Endothelial cell of umbilical vein (primary cell): Measurements from ENCODE around the gene YIPF3. TPM values are rescaled to one million over a fixed set of nuclear protein-coding genes. Genes with fewer than 3 reads are reported as not detected.

Experiments
- BruUV-seq: library from RNA; stranded (reverse); fragments of 400-500 nt; replicated peaks from 2 replicates; lab custom pipeline; 2021; lab: Mats Ljungman, UMichigan
- CTCF ChIA-PET: fragments of 300-600, 350-600 bp; sonication (Branson Sonifier 250); formaldehyde crosslinking; loops from one replicate; lab custom pipeline; 2021; ENCODE audit warnings: antibody characterized with exemption, inconsistent platforms; lab: Charles Lee
- POLR2A ChIA-PET: fragments of 300-600, 350-600 bp; sonication (Branson Sonifier 250); formaldehyde crosslinking; loops from one replicate; lab custom pipeline; 2021; ENCODE audit warnings: antibody characterized with exemption, inconsistent platforms; lab: Charles Lee
- DNase-seq: peaks from one replicate; pipeline ENCODE4 v3.0.0-alpha.2; 2011; ENCODE audit warnings: low read depth, low spot score
- FAIRE-seq: peaks from 2 replicates; lab custom pipeline; 2011; peaks lifted over from hg19 to GRCh38; lab: Jason Lieb, UNC
- H2AFZ ChIP-seq: 2 replicates; pipeline ENCODE4 v1.6.0; 2012; ENCODE audit warnings: low read depth, low read length, control low read depth, inconsistent platforms
- H3K27ac ChIP-seq: 2 replicates; pipeline ENCODE4 v1.5.1; 2011; ENCODE audit warnings: low read depth, mild to moderate bottlenecking, control low read depth, low read length, moderate library complexity; ENCODE audit not compliant: insufficient read depth
- H3K27me3 ChIP-seq, 2 experiments: 2 replicates each; pipeline versions ENCODE4 v1.6.0 to v1.6.1; 2011; ENCODE audit warnings: low read length in 2 of 2, mixed read lengths in 1 of 2; ENCODE audit not compliant: control insufficient read depth in 2 of 2, insufficient read depth in 2 of 2
- H3K36me3 ChIP-seq, 2 experiments: 2 replicates in 1 of 2; 3 replicates in 1 of 2; pipeline ENCODE4 v1.5.1; 2011; ENCODE audit warnings: low read length in 2 of 2, mild to moderate bottlenecking in 1 of 2, moderate library complexity in 1 of 2; ENCODE audit not compliant: control insufficient read depth in 2 of 2, insufficient read depth in 2 of 2; ENCODE audit errors: extremely low read depth in 1 of 2
- H3K4me1 ChIP-seq: 3 replicates; pipeline ENCODE4 v1.5.1; 2011; ENCODE audit warnings: mild to moderate bottlenecking, low read length; ENCODE audit not compliant: control insufficient read depth, insufficient read depth; ENCODE audit errors: extremely low read depth
- H3K4me2 ChIP-seq: 2 replicates; pipeline ENCODE4 v1.6.1; 2011; ENCODE audit warnings: low read length, control low read depth, mixed read lengths; ENCODE audit not compliant: insufficient read depth
- H3K4me3 ChIP-seq, 3 experiments: fragments of 200-600 bp in 1 of 3; sonication (generic), shearing (Covaris generic) in 1 of 3; replicated peaks in 1 of 3; 2 replicates each; pipeline ENCODE4 v1.5.1; 2011 to 2016; ENCODE audit warnings: control low read depth in 3 of 3, low read length in 3 of 3, mild to moderate bottlenecking in 2 of 3, inconsistent platforms in 1 of 3, low read depth in 1 of 3, moderate library complexity in 1 of 3; ENCODE audit not compliant: insufficient read depth in 1 of 3
- H3K79me2 ChIP-seq: 2 replicates; pipeline ENCODE4 v1.6.0; 2012; ENCODE audit warnings: low read length, inconsistent platforms; ENCODE audit not compliant: control insufficient read depth, insufficient read depth
- H3K9ac ChIP-seq: replicated peaks from 2 replicates; pipeline ENCODE3; 2011; ENCODE audit warnings: low read length, control low read depth; ENCODE audit not compliant: insufficient read depth; ENCODE audit errors: extremely low read depth
- H3K9me1 ChIP-seq: replicated peaks from 3 replicates; pipeline ENCODE4 v1.6.0; 2011; ENCODE audit warnings: mild to moderate bottlenecking, low read length; ENCODE audit not compliant: control insufficient read depth, insufficient read depth; ENCODE audit errors: extremely low read depth
- H3K9me3 ChIP-seq: replicated peaks from 2 replicates; pipeline ENCODE4 v1.5.1; 2012; ENCODE audit warnings: low read length, inconsistent platforms; ENCODE audit not compliant: control insufficient read depth, insufficient read depth
- H4K20me1 ChIP-seq: replicated peaks from 2 replicates; pipeline ENCODE3; 2011; ENCODE audit warnings: mild to moderate bottlenecking, low read length; ENCODE audit not compliant: control insufficient read depth, insufficient read depth; ENCODE audit errors: extremely low read depth
- EZH2 ChIP-seq: IDR thresholded peaks from 2 replicates; pipeline ENCODE4 v1.6.1; 2012; ENCODE audit warnings: borderline replicate concordance, low read depth, mild to moderate bottlenecking, moderate library complexity, low read length, inconsistent platforms; ENCODE audit not compliant: severe bottlenecking
- FOS ChIP-seq: IDR thresholded peaks from 2 replicates; pipeline ENCODE4 v1.6.1; 2011; ENCODE audit warnings: mild to moderate bottlenecking, low read length, moderate library complexity, borderline replicate concordance; ENCODE audit not compliant: insufficient read depth
- GATA2 ChIP-seq: IDR thresholded peaks from 2 replicates; pipeline ENCODE4 v1.7.0; 2011; ENCODE audit warnings: low read depth, mild to moderate bottlenecking, moderate library complexity, mixed read lengths, low read length; ENCODE audit not compliant: insufficient read length, insufficient read depth
- JUN ChIP-seq: IDR thresholded peaks from 2 replicates; pipeline ENCODE4 v1.6.1; 2011; ENCODE audit warnings: borderline replicate concordance, low read depth; ENCODE audit not compliant: insufficient read length, insufficient read depth
- MYC ChIP-seq: IDR thresholded peaks from one replicate; pipeline ENCODE4 v1.6.1; 2011; ENCODE audit warnings: mild to moderate bottlenecking, low read depth, low read length
- POLR2A ChIP-seq: IDR thresholded peaks from 2 replicates; pipeline ENCODE4 v1.6.1; 2012; ENCODE audit warnings: low read depth, mild to moderate bottlenecking, control low read depth, low read length
- POLR2AphosphoS5 ChIP-seq: IDR thresholded peaks from 2 replicates; pipeline ENCODE4 v1.6.1; 2012; ENCODE audit warnings: low read depth, mild to moderate bottlenecking, control low read depth, low read length, moderate library complexity; ENCODE audit not compliant: insufficient read depth
- dilution Hi-C: fragments of 300-500 bp; cut with MboI; formaldehyde crosslinking; loops from one replicate; pipeline ENCODE4 v1.15.0; 2019; ENCODE audit warnings: low sequenced_read_pairs; ENCODE audit not compliant: extremely low pct_ligation_motif_present
- intact Hi-C: fragments of 100-400 bp; cut with micrococcal nuclease; formaldehyde crosslinking; loops from one replicate; pipeline ENCODE4 v1.10.0; 2022
- polyA plus RNA-seq, 4 experiments: library from polyadenylated mRNA; depleted of rRNA in 3 of 4; stranded (reverse) in 3 of 4; unstranded in 1 of 4; fragments of >200 nt; gene quantifications; 2 replicates each; pipeline versions ENCODE4 v1.2.1 to v1.2.3, GENCODE V29; 2011 to 2012; ENCODE audit warnings: missing spikeins in 1 of 4
- total RNA-seq: library from RNA; stranded (reverse); gene quantifications from 2 replicates; pipeline ENCODE4 v1.2.3, GENCODE V29; 2021
- TF ChIP-seq, protein P1 (sequence below), 2 donors: IDR thresholded peaks; 1 replicate in 1 of 2; 2 replicates in 1 of 2; pipeline ENCODE4 v1.5.1; 2011; ENCODE audit warnings: low read length in 2 of 2, mild to moderate bottlenecking in 2 of 2, moderate library complexity in 2 of 2, control low read depth in 1 of 2, inconsistent platforms in 1 of 2, low read depth in 1 of 2; ENCODE audit not compliant: insufficient read depth in 1 of 2; ENCODE audit errors: extremely low read depth in 1 of 2
- TF ChIP-seq, protein P2 (sequence below): IDR thresholded peaks from 2 replicates; pipeline ENCODE4 v1.6.1; 2011; ENCODE audit not compliant: insufficient read depth, insufficient read length

The YIPF3 gene
- total and polyA plus RNA-seq, 2 donors (not counting 3 experiments of a cell fraction or from before 2014, with no cell fraction given) = 119 to 470 TPM

DNA sequence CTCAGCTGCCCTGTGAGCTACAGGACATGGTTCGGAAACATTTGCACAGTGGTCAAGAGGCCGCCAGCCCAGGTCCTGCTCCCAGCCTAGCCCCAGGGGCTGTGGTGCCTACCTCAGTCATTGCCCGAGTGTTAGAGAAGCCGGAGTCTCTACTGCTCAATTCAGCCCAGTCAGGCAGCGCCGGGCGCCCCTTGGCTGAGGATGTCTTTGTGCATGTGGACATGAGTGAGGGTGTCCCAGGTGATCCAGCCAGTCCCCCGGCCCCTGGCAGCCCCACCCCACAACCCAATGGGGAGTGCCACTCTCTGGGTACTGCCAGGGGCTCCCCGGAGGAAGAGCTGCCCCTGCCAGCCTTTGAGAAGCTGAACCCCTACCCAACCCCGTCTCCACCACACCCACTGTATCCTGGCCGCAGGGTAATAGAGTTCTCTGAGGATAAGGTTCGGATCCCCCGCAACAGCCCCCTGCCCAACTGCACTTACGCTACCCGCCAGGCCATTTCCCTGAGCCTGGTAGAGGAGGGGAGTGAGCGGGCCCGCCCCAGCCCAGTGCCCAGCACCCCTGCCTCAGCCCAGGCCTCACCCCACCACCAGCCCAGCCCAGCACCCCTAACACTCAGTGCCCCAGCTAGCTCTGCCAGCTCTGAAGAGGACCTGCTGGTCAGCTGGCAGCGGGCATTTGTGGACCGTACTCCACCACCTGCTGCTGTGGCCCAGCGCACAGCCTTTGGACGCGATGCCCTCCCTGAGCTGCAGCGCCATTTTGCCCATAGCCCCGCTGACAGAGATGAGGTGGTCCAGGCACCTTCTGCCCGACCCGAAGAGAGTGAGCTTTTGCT is 11.8 kb downstream of the YIPF3 start:
- H2AFZ ChIP-seq = no peak overlapping the region
- no peak for TF ChIP-seq GATA2
- TF ChIP-seq EZH2 = no peak
- TF ChIP-seq MYC = no peak
- no peaks in the 10 kb centered on the region for H4K20me1 ChIP-seq
- intact Hi-C loops (loop anchor here (10.0 kb wide), 1 partner anchor 600 kb away; no protein-coding TSS in a partner anchor), dilution Hi-C loops (no loop called here)
- no peaks in the 10 kb centered on the region for H3K9me1 ChIP-seq
- no peaks in the 10 kb centered on the region for H3K79me2 ChIP-seq
- ChIA-PET CTCF (interaction anchor here (0.7 to 19.0 kb wide), 11 partner anchors 10 to 242 kb away, joined by 3 to 289 read pairs (median 9); partner anchors contain the start of genes DLK2, POLR1C, TJAP1 and YIPF3), POLR2A (no interaction called here)
- no peaks in the 10 kb centered on the region for H3K27me3 ChIP-seq
- H3K4me1 ChIP-seq = peaks cover 4% of the 10 kb centered on the region
- no peak overlapping the region for H3K4me3 ChIP-seq
- TSS peak; percentile 31 for BruUV-seq
- FAIRE-seq (no peak), DNase-seq (no peak)
- no peak overlapping the region for H3K4me2 ChIP-seq
- H3K9me3 ChIP-seq = no peaks in the 10 kb centered on the region
- H3K36me3 ChIP-seq = peaks cover 0 to 29% of the 10 kb centered on the region in 2 experiments
- no peak overlapping the region for H3K9ac ChIP-seq
- no peak overlapping the region for H3K27ac ChIP-seq

DNA sequence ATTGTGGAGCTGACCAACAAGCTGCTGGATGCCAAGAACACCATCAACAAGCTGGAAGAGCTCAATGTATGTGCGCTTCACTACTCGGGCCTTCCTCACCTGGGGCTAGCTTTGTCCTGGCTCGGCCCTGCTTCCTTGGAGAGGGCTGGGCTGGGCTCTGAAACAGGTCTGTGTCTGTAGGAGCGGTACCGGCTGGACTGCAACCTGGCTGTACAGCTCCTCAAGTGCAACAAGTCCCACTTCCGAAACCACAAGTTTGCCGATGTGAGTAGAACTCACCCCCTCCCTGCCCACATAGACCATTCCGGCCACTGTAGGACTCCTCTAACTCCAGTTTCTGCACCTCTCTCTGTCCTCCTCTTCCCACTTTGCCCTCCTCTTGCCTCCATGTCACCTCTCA is 13.3 kb downstream of the YIPF3 start:
- intact Hi-C loops (loop anchor here (10.0 kb wide), 1 partner anchor 599 kb away; no protein-coding TSS in a partner anchor), dilution Hi-C loops (no loop called here)
- no peak overlapping the region for H2AFZ ChIP-seq
- FAIRE-seq (no peak), DNase-seq (no peak)
- H4K20me1 ChIP-seq = no peaks in the 10 kb centered on the region
- no peak overlapping the region for H3K4me3 ChIP-seq
- no peak overlapping the region for H3K9ac ChIP-seq
- H3K4me1 ChIP-seq = peaks cover 15% of the 10 kb centered on the region
- no peaks in the 10 kb centered on the region for H3K27me3 ChIP-seq
- H3K36me3 ChIP-seq = peaks cover 0 to 29% of the 10 kb centered on the region in 2 experiments
- POLR2A ChIA-PET = interaction anchor here (0.6 kb wide), 1 partner anchor 16 kb away, joined by 3 read pairs; no protein-coding TSS in a partner anchor
- no peak for TF ChIP-seq POLR2AphosphoS5
- no peak for TF ChIP-seq GATA2
- TF ChIP-seq, protein P1, sequence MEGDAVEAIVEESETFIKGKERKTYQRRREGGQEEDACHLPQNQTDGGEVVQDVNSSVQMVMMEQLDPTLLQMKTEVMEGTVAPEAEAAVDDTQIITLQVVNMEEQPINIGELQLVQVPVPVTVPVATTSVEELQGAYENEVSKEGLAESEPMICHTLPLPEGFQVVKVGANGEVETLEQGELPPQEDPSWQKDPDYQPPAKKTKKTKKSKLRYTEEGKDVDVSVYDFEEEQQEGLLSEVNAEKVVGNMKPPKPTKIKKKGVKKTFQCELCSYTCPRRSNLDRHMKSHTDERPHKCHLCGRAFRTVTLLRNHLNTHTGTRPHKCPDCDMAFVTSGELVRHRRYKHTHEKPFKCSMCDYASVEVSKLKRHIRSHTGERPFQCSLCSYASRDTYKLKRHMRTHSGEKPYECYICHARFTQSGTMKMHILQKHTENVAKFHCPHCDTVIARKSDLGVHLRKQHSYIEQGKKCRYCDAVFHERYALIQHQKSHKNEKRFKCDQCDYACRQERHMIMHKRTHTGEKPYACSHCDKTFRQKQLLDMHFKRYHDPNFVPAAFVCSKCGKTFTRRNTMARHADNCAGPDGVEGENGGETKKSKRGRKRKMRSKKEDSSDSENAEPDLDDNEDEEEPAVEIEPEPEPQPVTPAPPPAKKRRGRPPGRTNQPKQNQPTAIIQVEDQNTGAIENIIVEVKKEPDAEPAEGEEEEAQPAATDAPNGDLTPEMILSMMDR (IDR thresholded peaks at IDR 0.05; ENCODE audit: extremely low read depth in 1 of 2, insufficient read depth in 1 of 2, low read depth in 1 of 2, low read length in 2 of 2) = no peak
- no peak for TF ChIP-seq FOS
- no peak for TF ChIP-seq EZH2
- no peak for TF ChIP-seq MYC
- TF ChIP-seq POLR2A = no peak
- TF ChIP-seq, protein P2, sequence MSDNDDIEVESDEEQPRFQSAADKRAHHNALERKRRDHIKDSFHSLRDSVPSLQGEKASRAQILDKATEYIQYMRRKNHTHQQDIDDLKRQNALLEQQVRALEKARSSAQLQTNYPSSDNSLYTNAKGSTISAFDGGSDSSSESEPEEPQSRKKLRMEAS = no peak
- TF ChIP-seq JUN = no peak
- H3K9me3 ChIP-seq = no peaks in the 10 kb centered on the region
- H3K9me1 ChIP-seq = no peaks in the 10 kb centered on the region
- no TSS peak for BruUV-seq
- CTCF ChIA-PET = interaction anchor here (1.5 to 19.0 kb wide), 2 partner anchors 11 to 48 kb away, joined by 6 to 289 read pairs; partner anchors contain the start of gene DLK2
- no peak overlapping the region for H3K4me2 ChIP-seq
- no peaks in the 10 kb centered on the region for H3K79me2 ChIP-seq
- no peak overlapping the region for H3K27ac ChIP-seq
